ENCODE results near the gene ARRB2. TPM values are rescaled to one million over a fixed set of nuclear protein-coding genes. Genes with fewer than 3 reads are reported as not detected.
A peak's percentile ranks its signal among the peaks of the same experiment; 100 is the strongest.
"Not testable (repeated sequence)": the region's sequence is repeated elsewhere in the genome, so short reads cannot be mapped to it uniquely, and the experiment has no call there.

Gene ARRB2
- 13.0 TPM for total RNA-seq

- DNase-seq, result peak; percentile 99
These were observed at the start of gene ARRB2 for GRCh38 chr17:4709794-4710692. TSS of gene ARRB2 (plus strand) at chr17:4710632. CDS start at chr17:4710722, 90 bp downstream.

- DNase-seq, result no peak
These were observed 46.7 kb upstream of the ARRB2 start for GRCh38 chr17:4663711-4664110.

- DNase-seq, result no peak
These were observed 46.2 kb upstream of the ARRB2 start for GRCh38 chr17:4664230-4664629.

- no peak for DNase-seq
These were observed 45.4 kb upstream of the ARRB2 start for GRCh38 chr17:4665027-4665426.

GRCh38 chr17:4666296-4666695, 44.1 kb upstream of the ARRB2 start:
- no peak for DNase-seq

- DNase-seq, result no peak
These were observed 43.3 kb upstream of the ARRB2 start for GRCh38 chr17:4667166-4667565.

GRCh38 chr17:4672055-4672630, 38.3 kb upstream of the ARRB2 start:
- DNase-seq, result no peak

GRCh38 chr17:4672751-4673150, 37.7 kb upstream of the ARRB2 start:
- DNase-seq, result no peak

GRCh38 chr17:4673169-4673568, 37.3 kb upstream of the ARRB2 start:
- DNase-seq, result no peak

- no peak for DNase-seq
These were observed 36.3 kb upstream of the ARRB2 start for GRCh38 chr17:4673986-4674684.

GRCh38 chr17:4674685-4674998, 35.8 kb upstream of the ARRB2 start:
- no peak for DNase-seq

GRCh38 chr17:4675791-4676190, 34.6 kb upstream of the ARRB2 start:
- no peak for DNase-seq

- no peak for DNase-seq
These were observed 33.6 kb upstream of the ARRB2 start for GRCh38 chr17:4676791-4677190.

- DNase-seq, result no peak
These were observed 31.9 kb upstream of the ARRB2 start for GRCh38 chr17:4678448-4679026.

GRCh38 chr17:4679658-4680057, 30.8 kb upstream of the ARRB2 start:
- DNase-seq, result no peak

- DNase-seq, result not testable (repeated sequence)
These were observed 26.7 kb upstream of the ARRB2 start for GRCh38 chr17:4683739-4684138.

- DNase-seq, result not testable (repeated sequence)
These were observed 20.6 kb upstream of the ARRB2 start for GRCh38 chr17:4689872-4690271.

GRCh38 chr17:4690745-4691144, 19.7 kb upstream of the ARRB2 start:
- no peak for DNase-seq

- DNase-seq, result no peak
These were observed 18.7 kb upstream of the ARRB2 start for GRCh38 chr17:4691686-4692085.

- DNase-seq, result no peak
These were observed 17.0 kb upstream of the ARRB2 start for GRCh38 chr17:4693416-4693815.

- DNase-seq, result no peak
These were observed 14.0 kb upstream of the ARRB2 start for GRCh38 chr17:4696437-4696805.

GRCh38 chr17:4699401-4700056, 10.9 kb upstream of the ARRB2 start:
- not testable (repeated sequence) for DNase-seq

GRCh38 chr17:4701116-4701515, 9.3 kb upstream of the ARRB2 start:
- no peak for DNase-seq
